ENCODE data around the gene TUBG2.
"Not testable (repeated sequence)": the region's sequence is repeated elsewhere in the genome, so short reads cannot be mapped to it uniquely, and the experiment has no call there.

TUBG2 gene

GRCh38 chr17:42655528-42655927 lies 3.6 kb upstream of the TUBG2 start:
- no peak for FAIRE-seq

GRCh38 chr17:42657824-42658588 lies 1.1 kb upstream of the TUBG2 start:
- FAIRE-seq = no peak

- not testable (repeated sequence) for FAIRE-seq
Observed at GRCh38 chr17:42659932-42660274, 819 bp downstream of the TUBG2 start.

- no peak for FAIRE-seq
Observed at GRCh38 chr17:42660692-42661345, 1.7 kb downstream of the TUBG2 start.

GRCh38 chr17:42665581-42666001 lies 6.5 kb downstream of the TUBG2 start:
- FAIRE-seq = no peak

GRCh38 chr17:42666126-42666525 lies 7.0 kb downstream of the TUBG2 start:
- not testable (repeated sequence) for FAIRE-seq

- no peak for FAIRE-seq
Observed at GRCh38 chr17:42667088-42667951, 8.2 kb downstream of the TUBG2 start.

- no peak for FAIRE-seq
Observed at GRCh38 chr17:42669705-42669976, 10.6 kb downstream of the TUBG2 start.

- no peak for FAIRE-seq
Observed at GRCh38 chr17:42669977-42670788, 11.1 kb downstream of the TUBG2 start.

- no peak for FAIRE-seq
Observed at GRCh38 chr17:42670789-42671657, 11.9 kb downstream of the TUBG2 start.

- no peak for FAIRE-seq
Observed at GRCh38 chr17:42672038-42672437, 13.0 kb downstream of the TUBG2 start.

- FAIRE-seq = no peak
Observed at GRCh38 chr17:42673266-42673884, 14.3 kb downstream of the TUBG2 start.

- no peak for FAIRE-seq
Observed at GRCh38 chr17:42673885-42674754, 15.0 kb downstream of the TUBG2 start.

GRCh38 chr17:42674755-42675347 lies 15.8 kb downstream of the TUBG2 start:
- FAIRE-seq = no peak

- no peak for FAIRE-seq
Observed at GRCh38 chr17:42675348-42675964, 16.4 kb downstream of the TUBG2 start.

- FAIRE-seq = no peak
Observed at GRCh38 chr17:42675965-42676423, 16.9 kb downstream of the TUBG2 start.

- no peak for FAIRE-seq
Observed at GRCh38 chr17:42676424-42677011, 17.4 kb downstream of the TUBG2 start, which contains the start of gene PLEKHH3. Gene PLEKHH3, minus strand, starts transcription at chr17:42676994. Its CDS starts 431 bp downstream, at chr17:42676563.

- peak; percentile 97 for FAIRE-seq
Observed at GRCh38 chr17:42677012-42677857, 18.2 kb downstream of the TUBG2 start.
